ENCODE measurements around the gene HERPUD1.

The HERPUD1 gene

GRCh38 chr16:56936950-56937349 is 5.0 kb downstream of the HERPUD1 start:
- no peak for TF ChIP-seq EZH2 (IDR thresholded peaks at IDR 0.05; ENCODE audit: borderline replicate concordance, low read depth, low read length, severe bottlenecking)
- TF ChIP-seq CTCF (IDR thresholded peaks at IDR 0.05; ENCODE audit: borderline replicate concordance, extremely low read depth, low read length, poor library complexity, severe bottlenecking) = no peak
- H3K4me2 ChIP-seq (ENCODE audit: insufficient read depth, low read length) = peak overlapping the region; percentile 55; the same call in 1 of the 2 replicates
- peaks cover 81% of the 10 kb centered on the region for H3K36me3 ChIP-seq (ENCODE audit: insufficient read depth, low read length)
- 0 out of 2 replicates have a peak overlapping the region, but pooled peaks have one; percentile 85 for H3K9ac ChIP-seq (ENCODE audit: low read depth, low read length)
- no peaks in the 10 kb centered on the region for H3K9me3 ChIP-seq (ENCODE audit: insufficient read depth, low read length, severe bottlenecking)
- peak overlapping the region in 1 of 2 experiments; percentile 13; a peak in 1 of 4 replicates for H3K4me3 ChIP-seq (ENCODE audit: low read depth in 1 of 2, low read length in 2 of 2)
- DNase-seq (no peak), ATAC-seq (ENCODE audit: insufficient read depth, low read depth) (no peak)
- no peaks in the 10 kb centered on the region for H3K27me3 ChIP-seq (ENCODE audit: insufficient read depth, low read length, poor library complexity)
- H3K27ac ChIP-seq (ENCODE audit: low read length) = no peak overlapping the region
- H4K20me1 ChIP-seq (ENCODE audit: insufficient read depth, low read length) = peaks cover 20% of the 10 kb centered on the region; the same call in 1 of the 2 replicates
- no peak overlapping the region for H2AFZ ChIP-seq (ENCODE audit: low read depth, low read length)
- H3K4me1 ChIP-seq (ENCODE audit: insufficient read depth, low read length) = peaks cover 42% of the 10 kb centered on the region
- H3K79me2 ChIP-seq (ENCODE audit: insufficient read depth, low read length) = peaks cover 65% of the 10 kb centered on the region

GRCh38 chr16:56938664-56939513 is 6.9 kb downstream of the HERPUD1 start:
- no peak for TF ChIP-seq CTCF (IDR thresholded peaks at IDR 0.05; ENCODE audit: borderline replicate concordance, extremely low read depth, low read length, poor library complexity, severe bottlenecking)
- TF ChIP-seq EZH2 (IDR thresholded peaks at IDR 0.05; ENCODE audit: borderline replicate concordance, low read depth, low read length, severe bottlenecking) = no peak
- no peak overlapping the region for H2AFZ ChIP-seq (ENCODE audit: low read depth, low read length)
- H3K27me3 ChIP-seq (ENCODE audit: insufficient read depth, low read length, poor library complexity) = no peaks in the 10 kb centered on the region
- DNase-seq = no peak
- H3K4me1 ChIP-seq (ENCODE audit: insufficient read depth, low read length) = peaks cover 32% of the 10 kb centered on the region
- H3K27ac ChIP-seq (ENCODE audit: low read length) = no peak overlapping the region
- no peak overlapping the region for H3K4me3 ChIP-seq (ENCODE audit: low read depth in 1 of 2, low read length in 2 of 2)
- H3K9ac ChIP-seq (ENCODE audit: low read depth, low read length) = no peak overlapping the region
- peaks cover 46% of the 10 kb centered on the region for H3K79me2 ChIP-seq (ENCODE audit: insufficient read depth, low read length)
- peaks cover 91% of the 10 kb centered on the region for H3K36me3 ChIP-seq (ENCODE audit: insufficient read depth, low read length)
- H3K9me3 ChIP-seq (ENCODE audit: insufficient read depth, low read length, severe bottlenecking) = no peaks in the 10 kb centered on the region
- H3K4me2 ChIP-seq (ENCODE audit: insufficient read depth, low read length) = 0 out of 2 replicates have a peak overlapping the region, but pooled peaks have one; percentile 0
- H4K20me1 ChIP-seq (ENCODE audit: insufficient read depth, low read length) = peaks cover 13% of the 10 kb centered on the region; the same call in 1 of the 2 replicates
- no peak for ATAC-seq (ENCODE audit: insufficient read depth, low read depth)

- DNase-seq (no peak), ATAC-seq (ENCODE audit: insufficient read depth, low read depth) (no peak)
- Histone ChIP-seq H3K9me3 (ENCODE audit: insufficient read depth, low read length, severe bottlenecking) (no peaks in the 10 kb centered on the region), H3K4me1 (ENCODE audit: insufficient read depth, low read length) (peaks cover 24% of the 10 kb centered on the region), H2AFZ (ENCODE audit: low read depth, low read length) (no peak overlapping the region), H4K20me1 (ENCODE audit: insufficient read depth, low read length) (peaks cover 13% of the 10 kb centered on the region; the same call in 1 of the 2 replicates), H3K27ac (ENCODE audit: low read length) (no peak overlapping the region), H3K4me2 (ENCODE audit: insufficient read depth, low read length) (no peak overlapping the region), H3K79me2 (ENCODE audit: insufficient read depth, low read length) (peaks cover 37% of the 10 kb centered on the region), H3K9ac (ENCODE audit: low read depth, low read length) (no peak overlapping the region), H3K4me3 (ENCODE audit: low read depth in 1 of 2, low read length in 2 of 2) (no peak overlapping the region), H3K36me3 (ENCODE audit: insufficient read depth, low read length) (peaks cover 99% of the 10 kb centered on the region), H3K27me3 (ENCODE audit: insufficient read depth, low read length, poor library complexity) (no peaks in the 10 kb centered on the region)
- TF ChIP-seq EZH2 (IDR thresholded peaks at IDR 0.05; ENCODE audit: borderline replicate concordance, low read depth, low read length, severe bottlenecking) (no peak), CTCF (IDR thresholded peaks at IDR 0.05; ENCODE audit: borderline replicate concordance, extremely low read depth, low read length, poor library complexity, severe bottlenecking) (no peak)
Measured at GRCh38 chr16:56939801-56940200, 7.9 kb downstream of the HERPUD1 start.
